Smooth muscle cell of bladder (primary cell): ENCODE results near the gene HPDL. TPM values are rescaled to one million over a fixed set of nuclear protein-coding genes. Genes with fewer than 3 reads are reported as not detected.

Experiments used
- total RNA-seq: library from RNA; depleted of rRNA; stranded (reverse); fragments of >200 nt; gene quantifications from 2 replicates; pipeline ENCODE4 v1.2.3, GENCODE V29; 2014

Gene HPDL
- 0.14 and 0.74 TPM in 2 replicates for total RNA-seq

GRCh38 chr1:45326627-45327623 lies at the start of gene HPDL:
Gene HPDL (plus strand): TSS chr1:45326895. CDS start chr1:45327149, 254 bp downstream.

GRCh38 chr1:45339789-45340558 lies 13.3 kb downstream of the HPDL start, which contains the start of the genes MUTYH and TOE1:
Gene MUTYH (minus strand): TSS chr1:45340440. CDS start chr1:45334505, 5,935 bp downstream.
Gene TOE1 (plus strand): TSS chr1:45340170. CDS start chr1:45340253, 83 bp downstream.

Other genes starting within 250 kb of the HPDL start
- 1.4 and 1.9 TPM in 2 replicates for gene ZSWIM5, start 120.3 kb upstream of the HPDL start, total RNA-seq
- 7.0 and 7.5 TPM in 2 replicates for gene TOE1, start 13.3 kb downstream of the HPDL start, total RNA-seq
- 9.8 and 10.6 TPM in 2 replicates for gene MUTYH, start 13.5 kb downstream of the HPDL start, total RNA-seq
- gene TESK2, start 164.3 kb downstream of the HPDL start, total RNA-seq = 3.0 and 3.2 TPM in 2 replicates
- 0.55 and 0.57 TPM in 2 replicates for gene CCDC163, start 173.2 kb downstream of the HPDL start, total RNA-seq
- 1.7 and 2.1 TPM in 2 replicates for gene MMACHC, start 173.4 kb downstream of the HPDL start, total RNA-seq
- 606 and 702 TPM in 2 replicates for gene PRDX1, start 195.0 kb downstream of the HPDL start, total RNA-seq
- gene AKR1A1, start 223.9 kb downstream of the HPDL start, total RNA-seq = 128 and 133 TPM in 2 replicates